H1 (cell line): ENCODE data around the gene PRDM15. TPM values are rescaled to one million over a fixed set of nuclear protein-coding genes. Genes with fewer than 3 reads are reported as not detected.
A peak's percentile ranks its signal among the peaks of the same experiment; 100 is the strongest.

ENCODE experiments used
- CTCF ChIA-PET: fragments of 300-600 bp; sonication (Branson Sonifier 250); formaldehyde crosslinking; loops from one replicate; lab custom pipeline; 2021; ENCODE audit not compliant: partially characterized antibody; lab: Charles Lee
- POLR2A ChIA-PET: fragments of 300-600 bp; sonication (Branson Sonifier 250); formaldehyde crosslinking; loops from one replicate; lab custom pipeline; 2021; ENCODE audit warnings: inconsistent platforms; ENCODE audit not compliant: partially characterized antibody; lab: Charles Lee
- DNase-seq, 2 experiments: peaks; one replicate each; pipeline versions ENCODE4 v3.0.0 to v3.0.0-alpha.2; 2010 to 2022; ENCODE audit warnings: low spot score in 2 of 2, low read depth in 1 of 2, mixed read lengths in 1 of 2
- FAIRE-seq: peaks from 2 replicates; lab custom pipeline; 2011; peaks lifted over from hg19 to GRCh38; lab: Jason Lieb, UNC
- H2AFZ ChIP-seq: 2 replicates; pipeline ENCODE4 v1.8.1; 2012; ENCODE audit warnings: low read length, inconsistent platforms
- H2AK5ac ChIP-seq: 2 replicates; pipeline ENCODE4 v1.6.1; 2013; ENCODE audit warnings: low read depth, low read length
- H2BK120ac ChIP-seq: replicated peaks from 2 replicates; pipeline ENCODE3; 2013; ENCODE audit warnings: low read depth, low read length, inconsistent platforms
- H2BK12ac ChIP-seq: 2 replicates; pipeline ENCODE4 v1.6.1; 2013; ENCODE audit warnings: low read depth, low read length
- H2BK15ac ChIP-seq: 2 replicates; pipeline ENCODE4 v1.6.1; 2013; ENCODE audit warnings: low read length
- H2BK20ac ChIP-seq: 2 replicates; pipeline ENCODE4 v1.6.1; 2013; ENCODE audit warnings: low read length
- H2BK5ac ChIP-seq: 2 replicates; pipeline ENCODE4 v1.6.1; 2013; ENCODE audit warnings: low read depth, low read length
- H3K14ac ChIP-seq: 2 replicates; pipeline ENCODE4 v1.6.1; 2013; ENCODE audit warnings: inconsistent platforms; ENCODE audit not compliant: insufficient read length
- H3K18ac ChIP-seq: 2 replicates; pipeline ENCODE4 v1.6.1; 2013; ENCODE audit warnings: low read length; ENCODE audit errors: extremely low read depth
- H3K23ac ChIP-seq: 2 replicates; pipeline ENCODE4 v1.6.1; 2013; ENCODE audit warnings: inconsistent platforms; ENCODE audit not compliant: insufficient read length
- H3K23me2 ChIP-seq: 2 replicates; pipeline ENCODE4 v1.6.1; 2013; ENCODE audit warnings: low read depth, low read length
- H3K27ac ChIP-seq: 2 replicates; pipeline ENCODE4 v1.6.1; 2011; ENCODE audit warnings: low read depth, low read length, inconsistent platforms
- H3K27me3 ChIP-seq, 4 experiments: replicated peaks in 1 of 4; 1 replicate in 1 of 4; 2 replicates in 3 of 4; pipeline versions ENCODE4 v1.6.1 to v1.8.1; 2011 to 2013; ENCODE audit warnings: low read length in 3 of 4, mild to moderate bottlenecking in 3 of 4, inconsistent platforms in 2 of 4, mixed read lengths in 2 of 4, moderate library complexity in 1 of 4; ENCODE audit not compliant: control insufficient read depth in 3 of 4, insufficient read depth in 3 of 4; ENCODE audit errors: extremely low read depth in 1 of 4
- H3K36me3 ChIP-seq, 4 experiments: 2 replicates each; pipeline versions ENCODE4 v1.6.1 to v1.8.1; 2011 to 2013; ENCODE audit warnings: mild to moderate bottlenecking in 4 of 4, low read length in 3 of 4, moderate library complexity in 2 of 4, control low read depth in 1 of 4, inconsistent platforms in 1 of 4; ENCODE audit not compliant: insufficient read depth in 4 of 4, control insufficient read depth in 2 of 4
- H3K4ac ChIP-seq: replicated peaks from 2 replicates; pipeline ENCODE3; 2013; ENCODE audit warnings: low read length, low read depth, mixed read lengths, inconsistent platforms; ENCODE audit not compliant: insufficient read length
- H3K4me1 ChIP-seq, 4 experiments: replicated peaks in 1 of 4; 1 replicate in 1 of 4; 2 replicates in 3 of 4; pipeline versions ENCODE4 v1.6.1 to v1.8.1; 2011 to 2013; ENCODE audit warnings: low read length in 3 of 4, inconsistent platforms in 2 of 4, mixed read lengths in 1 of 4; ENCODE audit not compliant: insufficient read depth in 4 of 4, control insufficient read depth in 3 of 4
- H3K4me2 ChIP-seq, 2 experiments: 2 replicates each; pipeline versions ENCODE4 v1.6.1 to v1.8.1; 2011 to 2013; ENCODE audit warnings: low read depth in 2 of 2, low read length in 2 of 2, control low read depth in 1 of 2, inconsistent platforms in 1 of 2, mild to moderate bottlenecking in 1 of 2; ENCODE audit not compliant: insufficient read depth in 1 of 2
- H3K4me3 ChIP-seq, 4 experiments: fragments of 200-600, 300-600 bp in 1 of 4; sonication (generic), shearing (Covaris generic), sonication (Bioruptor Twin) in 1 of 4; 2 replicates each; pipeline versions ENCODE4 v1.5.1 to v1.8.1; 2011 to 2016; ENCODE audit warnings: low read length in 4 of 4, low read depth in 3 of 4, control low read depth in 2 of 4, inconsistent platforms in 2 of 4, mild to moderate bottlenecking in 2 of 4, mixed read lengths in 1 of 4, moderate library complexity in 1 of 4; ENCODE audit not compliant: insufficient read depth in 2 of 4; ENCODE audit errors: extremely low read depth in 1 of 4
- H3K56ac ChIP-seq: replicated peaks from 2 replicates; pipeline ENCODE3; 2013; ENCODE audit warnings: low read depth, mild to moderate bottlenecking, mixed read lengths, low read length, inconsistent platforms; ENCODE audit not compliant: insufficient read length
- H3K79me1 ChIP-seq: 2 replicates; pipeline ENCODE4 v1.6.1; 2013; ENCODE audit warnings: low read depth, low read length, control low read depth
- H3K79me2 ChIP-seq, 2 experiments: 2 replicates each; pipeline versions ENCODE4 v1.6.1 to v1.8.1; 2012 to 2013; ENCODE audit warnings: low read length in 2 of 2, mild to moderate bottlenecking in 2 of 2, inconsistent platforms in 1 of 2; ENCODE audit not compliant: insufficient read depth in 2 of 2, control insufficient read depth in 1 of 2
- H3K9ac ChIP-seq, 4 experiments: replicated peaks in 1 of 4; 1 replicate in 1 of 4; 2 replicates in 3 of 4; pipeline versions ENCODE4 v1.6.1 to v1.8.1; 2011 to 2013; ENCODE audit warnings: low read depth in 3 of 4, low read length in 3 of 4, control low read depth in 2 of 4, mild to moderate bottlenecking in 2 of 4, moderate library complexity in 2 of 4, inconsistent platforms in 1 of 4; ENCODE audit errors: extremely low read depth in 1 of 4
- H3K9me3 ChIP-seq, 2 experiments: 2 replicates each; pipeline versions ENCODE4 v1.6.1 to v1.8.1; 2012 to 2013; ENCODE audit warnings: mild to moderate bottlenecking in 2 of 2, moderate library complexity in 2 of 2, control low read depth in 1 of 2, inconsistent platforms in 1 of 2, low read depth in 1 of 2, low read length in 1 of 2, mixed read lengths in 1 of 2; ENCODE audit not compliant: insufficient read depth in 2 of 2
- H4K20me1 ChIP-seq, 2 experiments: replicated peaks in 1 of 2; 2 replicates each; pipeline versions ENCODE3 to v1.8.1; 2011 to 2013; ENCODE audit warnings: inconsistent platforms in 2 of 2, low read length in 2 of 2, mild to moderate bottlenecking in 1 of 2; ENCODE audit not compliant: insufficient read depth in 2 of 2, control insufficient read depth in 1 of 2
- H4K5ac ChIP-seq: 2 replicates; pipeline ENCODE4 v1.6.1; 2013; ENCODE audit warnings: low read length, low read depth, mixed read lengths, inconsistent platforms; ENCODE audit not compliant: insufficient read length
- H4K8ac ChIP-seq: 2 replicates; pipeline ENCODE4 v1.8.0; 2013; ENCODE audit warnings: mild to moderate bottlenecking, moderate library complexity, low read length, inconsistent platforms; ENCODE audit not compliant: insufficient read depth; ENCODE audit errors: extremely low read depth
- H4K91ac ChIP-seq: replicated peaks from 2 replicates; pipeline ENCODE3; 2013; ENCODE audit warnings: low read length, mixed read lengths, inconsistent platforms; ENCODE audit not compliant: insufficient read length
- ATF2 ChIP-seq: IDR thresholded peaks from 2 replicates; pipeline ENCODE4 v1.6.1; 2012; ENCODE audit warnings: low read length, inconsistent platforms
- BACH1 ChIP-seq: IDR thresholded peaks from 2 replicates; pipeline ENCODE4 v1.6.1; 2012; ENCODE audit warnings: low read length, improper control_type of control experiment
- CTBP2 ChIP-seq: IDR thresholded peaks from 2 replicates; pipeline ENCODE4 v1.7.0; 2011; ENCODE audit warnings: borderline replicate concordance, mild to moderate bottlenecking, moderate library complexity, mixed read lengths, low read length; ENCODE audit not compliant: insufficient read depth, insufficient read length
- EGR1 ChIP-seq: IDR thresholded peaks from 2 replicates; pipeline ENCODE4 v1.6.1; 2011; ENCODE audit warnings: low read depth, low read length, borderline replicate concordance
- GTF2F1 ChIP-seq: IDR thresholded peaks from 2 replicates; pipeline ENCODE4 v1.6.1; 2012; ENCODE audit warnings: low read depth, low read length, improper control_type of control experiment, borderline replicate concordance
- HDAC2 ChIP-seq, 2 experiments: fragments of 300-600 bp in 1 of 2; sonication (generic) in 1 of 2; IDR thresholded peaks; 2 replicates each; pipeline ENCODE4 v1.6.1; 2011 to 2012; ENCODE audit warnings: low read depth in 2 of 2, low read length in 2 of 2, mild to moderate bottlenecking in 2 of 2, moderate library complexity in 2 of 2, borderline replicate concordance in 1 of 2, inconsistent platforms in 1 of 2
- KDM1A ChIP-seq: fragments of 200-600, 300-600 bp; sonication (generic); IDR thresholded peaks from 2 replicates; pipeline ENCODE4 v1.7.1; 2016; ENCODE audit warnings: mild to moderate bottlenecking, low read length, borderline replicate concordance
- PHF8 ChIP-seq: fragments of 200-600 bp; sonication (generic); conservative IDR thresholded peaks from 2 replicates; pipeline ENCODE4 v1.7.1; 2012; ENCODE audit warnings: low read depth, mild to moderate bottlenecking, inconsistent platforms, low read length, moderate library complexity
- RFX5 ChIP-seq: IDR thresholded peaks from 2 replicates; pipeline ENCODE4 v1.6.1; 2011; ENCODE audit warnings: low read depth, low read length, improper control_type of control experiment, borderline replicate concordance
- SUZ12 ChIP-seq: fragments of 200-600 bp; sonication (generic); IDR thresholded peaks from 2 replicates; pipeline ENCODE4 v1.6.1; 2012; ENCODE audit warnings: mild to moderate bottlenecking, inconsistent platforms, low read length, moderate library complexity, mixed read lengths
- WGBS, 2 experiments: shearing (Covaris generic) in 1 of 2; methylation state at CpG; one replicate each; pipeline versions ENCODE4 v1.1.6 to v1.1.7; 2013 to 2015; ENCODE audit warnings: low lambda C conversion rate in 2 of 2, mixed read lengths in 2 of 2, inconsistent platforms in 1 of 2, low coverage in 1 of 2, missing lambda C conversion rate in 1 of 2; ENCODE audit not compliant: insufficient replicate concordance in 2 of 2, insufficient coverage in 1 of 2, insufficient read length in 1 of 2; ENCODE audit errors: extremely low coverage in 1 of 2, missing lambda C conversion rate in 1 of 2; 5-methylcytosine and 5-hydroxymethylcytosine counted together
- polyA plus RNA-seq, 7 experiments: library from polyadenylated mRNA; depleted of rRNA in 3 of 7; stranded (reverse) in 5 of 7; unstranded in 2 of 7; fragments of >200 nt in 5 of 7; fragments of 200-250 nt in 2 of 7; gene quantifications; 1 replicate in 5 of 7; 2 replicates in 1 of 7; 4 replicates in 1 of 7; pipeline versions ENCODE4 v1.2.1 to v1.2.3, GENCODE V29; 2011 to 2013; ENCODE audit warnings: missing spikeins in 2 of 7, mixed read lengths in 2 of 7
- total RNA-seq: library from RNA; stranded (reverse); fragmentation: NEBNext Ultra II Directional; extraction: Animal tissue kit (Norgen Biotek cat#: 25700); gene quantifications from 2 replicates; pipeline ENCODE4 v1.2.1, GENCODE V29; 2021

The PRDM15 gene
- total and polyA plus RNA-seq, 2 of the 8 experiments (the other 6 are each of a cell fraction or from before 2014, with no cell fraction given) = 9.7 to 10.5 TPM

DNA sequence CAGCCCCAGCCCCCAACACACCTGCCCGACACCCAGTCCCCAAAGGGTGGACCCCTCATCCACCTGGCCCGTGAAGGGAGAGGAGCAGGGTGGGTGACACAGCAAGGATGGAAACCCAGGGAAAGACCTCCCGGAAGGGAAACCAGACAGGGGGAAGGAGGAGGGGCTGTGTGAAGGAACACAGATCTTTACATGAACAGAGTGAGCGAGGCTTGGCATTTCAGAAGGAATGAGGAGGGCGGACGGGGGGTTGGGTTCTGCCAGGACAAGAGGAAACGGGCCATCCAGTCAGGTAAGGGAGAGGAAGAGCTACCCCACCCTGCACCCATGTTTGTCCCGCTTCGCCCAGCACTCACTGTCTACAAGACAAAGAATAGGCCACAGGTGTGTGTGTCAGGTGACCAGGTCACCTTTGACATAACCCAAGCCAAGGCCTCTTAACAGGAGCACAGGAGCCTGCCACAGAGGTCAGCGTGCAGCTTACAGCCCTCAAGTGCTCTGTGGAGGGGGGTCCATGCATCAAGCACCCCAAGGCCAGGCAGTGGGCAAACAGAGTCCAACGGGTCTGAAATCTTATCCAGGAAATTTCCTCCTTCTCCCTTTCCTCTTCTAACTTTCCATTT, 18.0 kb upstream of the PRDM15 start:
- Histone ChIP-seq H3K14ac (no peak overlapping the region), H3K4me1 (peaks cover 4 to 23% (median 19%) of the 10 kb centered on the region in 4 experiments), H2BK5ac (peak overlapping the region; percentile 71; the same call in 1 of the 2 replicates), H3K9ac (no peak overlapping the region), H3K23ac (no peak overlapping the region), H2BK15ac (no peak overlapping the region), H3K36me3 (peaks cover 0 to 2% (median 0%) of the 10 kb centered on the region in 4 experiments; a peak in 2 of 8 replicates), H3K27ac (no peak overlapping the region), H3K18ac (peak overlapping the region; percentile 51), H3K79me1 (no peaks in the 10 kb centered on the region), H2AFZ (no peak overlapping the region), H3K4ac (peak overlapping the region; percentile 39), H2BK20ac (0 out of 2 replicates have a peak overlapping the region, but pooled peaks have one; percentile 48), H4K5ac (no peak overlapping the region), H3K9me3 (no peaks in the 10 kb centered on the region), H4K91ac (peak overlapping the region; percentile 52), H4K20me1 (no peaks in the 10 kb centered on the region), H3K79me2 (no peaks in the 10 kb centered on the region), H4K8ac (peak overlapping the region; percentile 36; the same call in 1 of the 2 replicates), H3K27me3 (no peaks in the 10 kb centered on the region), H3K4me3 (no peak overlapping the region), H2BK120ac (no peak overlapping the region), H2BK12ac (peak overlapping the region; percentile 87), H3K23me2 (no peaks in the 10 kb centered on the region), H3K56ac (no peak overlapping the region), H2AK5ac (no peak overlapping the region), H3K4me2 (peak overlapping the region in 1 of 2 experiments; percentile 18; a peak in 1 of 4 replicates)
- WGBS, 2 experiments = 84% methylated on average over 11 of the region's 11 CpGs; no CpG with 5 or more reads in 1 of the 2 experiments
- POLR2A ChIA-PET = interaction anchor here (2.8 kb wide), 1 partner anchor 17 kb away, joined by 10 read pairs; the partner anchor contains the start of gene PRDM15
- DNase-seq = no peak
- CTCF ChIA-PET = interaction anchor here (0.6 to 1.8 kb wide), 4 partner anchors 15 to 211 kb away, joined by 3 read pairs; no protein-coding TSS in a partner anchor
- FAIRE-seq = no peak
- TF ChIP-seq HDAC2 (IDR thresholded peaks at IDR 0.05; ENCODE audit: borderline replicate concordance in 1 of 2, low read depth in 2 of 2, low read length in 2 of 2) (no peak), BACH1 (no peak), CTBP2 (no peak), GTF2F1 (no peak), SUZ12 (no peak), ATF2 (no peak), KDM1A (no peak), PHF8 (no peak), RFX5 (no peak), EGR1 (no peak)
